Right renal pelvis (tissue), 4 donors: ENCODE measurements around the gene THEM5. TPM values are rescaled to one million over a fixed set of nuclear protein-coding genes. Genes with fewer than 3 reads are reported as not detected.
"Not testable (repeated sequence)": the region's sequence is repeated elsewhere in the genome, so short reads cannot be mapped to it uniquely, and the experiment has no call there.

Experiments used
- DNase-seq, 4 donors: peaks; one replicate each; pipeline ENCODE4 v3.0.0-alpha.2; 2013; ENCODE audit warnings: low read depth in 4 of 4, low spot score in 3 of 4, missing footprints in 1 of 4
- polyA plus RNA-seq, 4 donors: library from polyadenylated mRNA; unstranded; fragments of 120-200 nt; gene quantifications; one replicate each; pipeline ENCODE4 v1.2.1, GENCODE V29; 2013; ENCODE audit not compliant: insufficient read length in 4 of 4

THEM5 gene, protein sequence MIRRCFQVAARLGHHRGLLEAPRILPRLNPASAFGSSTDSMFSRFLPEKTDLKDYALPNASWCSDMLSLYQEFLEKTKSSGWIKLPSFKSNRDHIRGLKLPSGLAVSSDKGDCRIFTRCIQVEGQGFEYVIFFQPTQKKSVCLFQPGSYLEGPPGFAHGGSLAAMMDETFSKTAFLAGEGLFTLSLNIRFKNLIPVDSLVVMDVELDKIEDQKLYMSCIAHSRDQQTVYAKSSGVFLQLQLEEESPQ
- 1 to 10 TPM in 1 of 4 donors, under 1 TPM in 3; 0.60 to 1.3 (median 0.68) TPM for polyA plus RNA-seq

DNA sequence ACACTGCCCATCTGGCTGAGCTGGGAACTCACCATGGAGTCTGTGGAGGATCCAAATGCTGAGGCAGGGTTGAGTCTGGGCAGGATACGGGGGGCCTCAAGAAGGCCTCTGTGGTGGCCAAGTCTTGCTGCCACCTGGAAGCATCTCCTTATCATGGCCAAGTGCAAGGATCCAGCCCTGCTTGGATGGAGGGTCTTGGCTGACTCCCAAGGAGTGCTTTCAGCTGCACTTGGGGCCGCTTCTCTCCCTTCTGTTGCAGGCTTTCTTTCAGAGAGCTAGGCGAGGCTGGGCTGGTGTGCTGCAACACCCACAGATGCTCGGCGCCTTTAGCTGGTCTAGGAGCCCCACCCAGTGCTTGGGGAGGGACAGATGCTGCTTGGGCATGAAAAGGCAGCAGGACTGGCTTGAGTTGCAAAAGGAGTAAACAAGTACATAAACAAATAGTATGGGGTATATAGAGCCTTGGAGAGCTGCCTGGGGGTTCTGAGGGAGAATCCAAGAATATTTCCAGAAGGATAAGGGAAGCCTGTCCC is at the start of gene THEM5:
Gene THEM5 (minus strand): TSS at position 302 of the 533 bp plus-strand sequence. CDS start 147 bp downstream, at position 155.
- no peak for DNase-seq

DNA sequence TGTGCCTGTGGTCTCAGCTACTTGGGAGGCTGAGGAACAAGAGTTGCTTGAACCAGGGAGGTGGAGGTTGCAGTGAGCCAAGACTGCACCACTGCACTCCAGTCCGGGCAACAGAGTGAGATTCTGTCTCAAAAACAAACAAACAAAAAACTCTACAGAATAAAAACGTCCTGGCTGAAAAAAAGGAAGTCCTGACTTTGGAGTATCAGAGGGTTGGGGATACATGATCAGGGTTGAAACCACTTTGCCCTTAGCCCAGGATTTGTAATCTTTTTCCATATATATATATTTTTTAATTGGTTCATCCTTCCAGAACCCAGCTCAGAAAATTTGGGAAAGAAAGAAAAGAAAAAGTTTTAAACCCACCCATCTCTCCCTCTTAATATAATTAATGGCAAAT is 49.3 kb upstream of the THEM5 start:
- DNase-seq, result no peak

DNA sequence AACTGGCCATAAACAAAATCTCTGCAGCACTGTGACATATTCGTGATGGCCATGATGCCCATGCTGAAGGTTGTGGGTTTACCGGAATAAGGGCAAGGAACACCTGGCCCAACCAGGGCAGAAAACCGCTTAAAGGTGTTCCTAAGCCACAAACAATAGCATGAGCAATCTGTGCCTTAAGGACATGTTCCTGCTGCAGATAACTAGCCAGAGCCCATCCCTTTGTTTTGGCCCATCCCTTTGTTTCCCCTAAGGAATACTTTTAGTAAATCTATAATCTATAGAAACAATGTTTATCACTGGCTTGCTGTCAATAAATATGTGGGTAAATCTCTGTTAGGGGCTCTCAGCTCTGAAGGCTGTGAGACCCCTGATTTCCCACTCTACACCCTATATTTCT is 47.3 kb upstream of the THEM5 start:
- DNase-seq, result not testable (repeated sequence)

DNA sequence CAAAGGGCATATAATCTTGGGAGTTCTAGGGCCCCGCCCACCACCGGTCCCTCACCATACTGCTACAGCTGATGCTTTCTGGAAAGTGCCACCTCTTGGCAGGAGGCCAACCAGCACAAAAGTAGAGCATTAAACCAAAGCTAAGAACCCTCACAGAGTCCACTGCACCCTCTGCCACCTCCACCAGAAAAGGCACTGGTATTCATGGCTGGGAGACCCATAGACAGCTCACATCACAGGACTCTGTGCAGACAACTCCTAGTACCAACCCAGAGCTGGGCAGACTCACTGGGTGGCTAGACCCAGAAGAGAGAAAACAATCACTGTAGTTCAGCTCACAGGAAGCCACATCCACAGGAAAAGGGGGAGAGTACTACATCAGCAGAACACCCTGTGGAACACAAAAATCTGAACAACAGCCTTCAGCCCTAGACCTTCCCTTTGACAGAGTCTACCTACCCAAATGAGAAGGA is 45.0 kb upstream of the THEM5 start:
- no peak for DNase-seq

DNA sequence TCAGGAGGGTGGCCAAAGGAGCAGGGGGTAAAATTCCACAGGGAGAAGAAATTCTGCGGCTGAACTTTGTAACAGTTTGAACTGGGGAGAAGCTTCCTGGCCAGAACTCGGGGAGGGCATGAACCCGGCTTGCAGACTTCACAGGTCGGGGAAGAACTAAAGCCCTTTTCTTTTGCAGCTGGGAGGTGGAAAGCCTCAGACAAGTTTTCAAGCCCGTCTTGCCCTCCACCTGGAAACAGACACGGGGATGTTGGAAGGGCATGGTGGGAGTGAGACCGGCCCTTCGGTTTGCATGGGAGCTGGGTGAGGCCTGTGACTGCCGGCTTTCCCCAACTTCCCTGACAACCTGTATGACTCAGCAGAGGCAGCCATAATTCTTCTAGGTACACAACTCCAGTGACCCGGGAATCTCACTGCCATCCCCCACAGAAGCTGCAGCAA is 44.5 kb upstream of the THEM5 start:
- no peak for DNase-seq

DNA sequence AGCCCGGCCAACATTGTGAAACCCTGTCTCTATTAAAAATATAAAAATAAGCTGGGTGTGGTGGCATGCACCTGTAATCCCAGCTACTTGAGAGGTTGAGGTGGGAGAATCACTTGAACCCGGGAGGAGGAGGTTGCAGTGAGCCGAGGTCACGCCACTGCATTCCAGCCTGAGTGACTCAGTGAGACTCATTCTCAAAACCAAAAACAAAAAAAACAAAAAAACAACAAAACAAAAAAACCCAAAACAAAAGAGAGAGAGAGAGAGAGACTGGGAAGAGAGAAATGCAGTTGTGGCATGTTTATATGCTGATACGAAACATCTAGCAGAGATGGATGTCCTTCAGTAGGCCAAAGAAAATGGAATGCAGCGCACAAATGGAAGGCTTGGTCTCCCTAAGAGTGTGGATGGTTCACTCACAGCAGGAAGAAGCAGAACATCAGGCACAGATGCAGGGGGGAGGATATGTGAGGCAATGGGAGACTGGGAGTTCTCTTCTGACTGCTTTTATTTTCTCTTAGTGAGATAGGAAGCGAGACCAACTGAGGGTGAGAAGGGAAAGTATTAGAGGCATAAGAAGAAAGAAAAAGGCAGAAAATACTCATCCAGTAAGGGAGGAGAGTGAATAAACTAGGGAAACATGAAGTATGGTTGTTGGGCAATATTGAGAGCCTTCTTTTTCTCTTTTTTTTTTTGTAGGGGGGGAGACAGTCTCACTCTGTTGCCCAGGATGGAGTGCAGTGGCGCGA is 39.8 kb upstream of the THEM5 start:
- no peak for DNase-seq

DNA sequence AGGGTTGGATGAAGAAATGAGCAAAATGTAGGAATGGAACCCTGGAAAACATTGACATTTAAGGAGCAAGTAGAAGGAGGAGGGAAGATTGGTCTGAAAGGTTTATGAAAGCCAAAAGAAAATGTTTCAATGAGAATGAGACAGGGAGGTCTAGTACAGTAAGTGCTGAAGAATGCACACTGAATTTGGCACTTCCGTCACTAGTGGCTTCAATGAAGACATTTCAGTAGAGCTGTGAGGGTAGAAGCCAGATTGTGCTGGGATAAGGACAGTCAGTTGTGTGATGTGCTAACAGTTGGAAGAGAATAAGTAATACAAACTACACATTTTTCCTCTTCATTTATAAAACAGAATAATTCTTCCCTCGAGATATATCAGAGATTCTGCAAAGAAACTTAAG is 38.7 kb upstream of the THEM5 start:
- no peak for DNase-seq

DNA sequence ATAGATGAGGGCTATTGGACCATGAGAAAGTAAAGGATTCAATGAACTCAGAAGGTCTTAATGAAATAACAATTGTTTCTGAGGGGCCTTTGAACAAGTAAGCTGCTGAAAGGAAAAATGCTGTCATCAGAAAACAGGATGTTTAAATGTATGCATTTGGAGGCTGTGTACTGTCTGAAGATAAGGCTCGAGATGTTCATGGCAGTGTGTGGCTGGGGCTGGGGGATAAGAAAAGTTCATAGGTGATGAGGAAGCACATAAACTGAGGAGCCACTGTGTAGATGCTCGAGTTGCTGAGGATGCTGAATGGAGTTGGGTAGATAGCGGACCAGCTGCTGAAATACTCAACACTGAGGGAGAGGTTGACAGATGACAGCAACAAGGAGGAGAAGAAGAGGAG is 38.0 kb upstream of the THEM5 start:
- no peak for DNase-seq

DNA sequence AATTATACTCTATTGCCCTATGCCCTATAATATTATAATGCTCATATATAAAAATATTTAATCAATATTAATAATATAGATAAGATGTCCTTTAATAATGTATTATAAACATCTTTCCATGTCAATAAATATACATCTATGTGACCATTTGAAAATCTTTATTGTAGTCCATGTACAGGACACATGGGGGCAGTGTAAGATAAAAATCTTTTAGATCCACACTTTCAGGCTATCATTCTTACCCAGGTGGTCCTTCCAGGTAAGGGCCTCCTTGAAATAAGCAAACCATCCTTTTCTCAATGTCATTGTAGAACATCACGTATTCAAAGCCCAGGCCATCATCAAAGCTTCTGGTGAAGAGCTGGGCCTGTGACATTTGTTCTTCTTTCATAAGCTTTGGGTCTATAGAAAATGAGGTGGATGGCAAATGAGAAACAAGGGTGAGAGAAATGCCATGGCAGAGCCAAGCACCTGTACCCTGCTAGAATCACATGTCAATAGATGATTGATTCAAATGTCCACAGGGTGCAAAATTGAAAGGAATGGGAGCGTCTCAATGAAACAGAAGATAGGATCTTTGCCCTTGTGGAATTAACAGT is 35.6 kb upstream of the THEM5 start:
- no peak for DNase-seq

DNA sequence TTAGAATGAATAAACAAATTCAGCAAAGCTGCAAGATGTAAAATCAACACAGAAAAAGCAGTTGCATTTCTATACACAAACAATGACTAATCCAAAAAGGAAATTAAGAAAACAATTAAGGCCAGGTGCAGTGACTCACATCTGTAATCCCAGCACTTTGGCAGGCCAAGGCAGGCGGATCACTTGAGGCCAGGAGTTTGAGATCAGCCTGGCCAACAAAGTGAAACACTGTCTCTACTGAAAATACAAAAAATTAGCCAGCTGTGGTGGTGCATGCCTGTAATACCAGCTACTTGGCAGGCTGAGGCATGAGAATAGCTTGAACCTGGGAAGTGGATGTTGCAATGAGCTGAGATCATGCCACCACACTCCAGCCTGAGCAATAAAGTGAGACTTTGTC is 33.5 kb upstream of the THEM5 start:
- no peak for DNase-seq

DNA sequence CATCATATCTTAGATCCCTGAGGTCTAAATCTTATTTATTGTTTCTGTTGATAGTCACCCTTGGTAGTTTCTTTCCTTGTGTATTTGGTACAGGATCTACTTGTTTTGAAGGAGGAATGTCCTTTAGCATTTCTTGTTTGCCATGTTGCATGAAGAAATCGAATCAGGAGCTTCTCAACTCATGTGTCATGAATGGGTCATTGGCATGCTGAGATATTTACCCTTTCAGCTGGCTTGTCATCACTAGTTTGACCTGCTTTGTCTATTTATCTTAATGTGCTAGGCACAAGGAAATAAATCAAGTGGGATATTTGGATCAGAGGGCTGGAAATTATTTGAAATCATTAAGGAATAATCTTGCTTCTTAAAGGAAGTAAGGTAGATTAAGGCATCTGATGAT is 32.0 kb upstream of the THEM5 start:
- no peak for DNase-seq

DNA sequence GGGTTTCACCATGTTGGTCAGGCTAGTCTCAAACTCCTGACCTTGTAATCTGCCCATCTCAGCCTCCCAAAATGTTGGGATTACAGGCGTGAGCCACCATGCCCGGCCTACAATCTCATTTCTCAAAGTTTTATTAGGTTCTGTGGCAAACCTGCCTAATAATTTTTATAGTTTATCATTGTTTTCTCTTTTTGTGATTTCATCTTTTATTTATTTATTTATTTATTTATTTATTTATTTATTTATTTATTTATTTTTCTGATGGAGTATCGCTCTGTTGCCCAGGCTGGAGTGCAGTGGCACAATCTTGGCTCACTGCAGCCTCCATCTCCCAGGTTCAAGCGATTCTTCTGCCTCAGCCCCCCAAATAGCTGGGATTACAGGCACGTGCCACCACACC is 31.4 kb upstream of the THEM5 start:
- DNase-seq, result not testable (repeated sequence)

DNA sequence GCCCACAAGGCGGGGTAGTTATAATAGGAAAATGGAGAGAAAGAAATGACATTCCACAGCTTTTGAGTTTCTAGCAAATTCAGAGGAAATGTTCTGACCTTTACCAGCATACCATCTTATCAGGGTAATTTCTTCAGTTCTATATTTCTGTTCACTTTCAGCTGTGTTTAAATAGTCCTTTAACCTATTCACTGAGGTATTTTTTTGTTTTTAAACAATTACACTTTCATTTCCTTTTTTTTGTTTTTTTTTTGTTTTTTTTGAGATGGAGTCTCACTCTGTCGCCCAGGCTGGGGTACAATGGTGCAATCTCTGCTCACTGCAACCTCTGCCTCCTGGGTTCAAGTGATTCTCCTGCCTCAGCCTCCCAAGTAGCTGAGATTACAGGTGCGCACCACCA is 30.9 kb upstream of the THEM5 start:
- DNase-seq, result not testable (repeated sequence)

DNA sequence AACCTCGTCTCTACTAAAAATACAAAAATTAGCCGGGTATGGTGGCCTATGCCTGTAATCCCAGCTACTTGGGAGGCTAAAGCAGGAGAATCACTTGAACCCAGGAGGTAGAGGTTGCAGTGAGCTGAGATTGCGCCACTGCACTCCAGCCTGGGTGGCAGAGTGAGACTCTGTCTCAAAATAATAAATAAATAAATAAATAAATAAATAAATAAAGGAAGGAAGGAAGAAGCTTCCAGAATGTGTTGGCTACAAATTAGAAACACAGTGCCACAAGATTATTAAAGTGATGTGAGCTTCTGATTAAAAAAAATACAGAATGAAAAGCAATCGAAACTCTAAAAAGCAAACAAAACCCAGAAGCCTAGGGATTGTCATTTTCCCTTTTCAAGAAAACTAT is 30.4 kb upstream of the THEM5 start:
- not testable (repeated sequence) for DNase-seq

DNA sequence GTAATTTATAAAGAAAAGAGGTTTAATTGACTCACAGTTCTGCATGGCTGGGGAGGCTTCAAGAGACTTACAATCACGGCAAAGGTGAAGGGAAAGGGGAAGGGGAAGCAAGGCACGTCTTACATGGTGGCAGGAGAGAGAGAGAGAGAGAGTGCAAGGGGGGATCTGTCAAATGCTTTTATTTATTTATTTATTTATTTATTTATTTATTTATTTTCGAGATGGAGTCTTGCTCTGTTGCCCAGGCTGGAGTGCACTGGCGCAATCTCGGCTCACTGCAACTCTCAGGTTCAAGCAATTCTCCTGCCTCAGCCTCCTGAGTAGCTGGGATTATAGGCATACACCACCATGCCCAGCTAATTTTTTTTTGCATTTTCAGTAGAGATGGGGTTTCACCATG is 29.4 kb upstream of the THEM5 start:
- not testable (repeated sequence) for DNase-seq

DNA sequence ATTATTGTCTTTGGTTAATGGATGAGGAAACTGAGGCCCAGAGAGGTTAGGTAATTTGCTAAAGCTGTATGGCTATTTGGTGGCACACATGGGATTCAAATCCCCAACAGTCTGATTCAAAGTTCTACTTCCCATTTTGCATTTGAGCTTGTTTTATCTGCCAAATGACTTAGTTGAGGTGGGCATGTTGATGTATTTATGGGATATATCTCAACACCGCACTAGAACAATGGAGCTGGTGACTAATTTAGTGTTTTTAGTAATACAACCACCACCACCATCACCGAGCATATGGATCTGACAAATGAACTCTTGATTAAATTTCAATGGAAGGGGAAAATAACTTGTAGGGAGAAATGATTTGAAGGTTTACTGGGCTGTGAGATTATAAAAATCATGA is 29.0 kb upstream of the THEM5 start:
- DNase-seq, result no peak

DNA sequence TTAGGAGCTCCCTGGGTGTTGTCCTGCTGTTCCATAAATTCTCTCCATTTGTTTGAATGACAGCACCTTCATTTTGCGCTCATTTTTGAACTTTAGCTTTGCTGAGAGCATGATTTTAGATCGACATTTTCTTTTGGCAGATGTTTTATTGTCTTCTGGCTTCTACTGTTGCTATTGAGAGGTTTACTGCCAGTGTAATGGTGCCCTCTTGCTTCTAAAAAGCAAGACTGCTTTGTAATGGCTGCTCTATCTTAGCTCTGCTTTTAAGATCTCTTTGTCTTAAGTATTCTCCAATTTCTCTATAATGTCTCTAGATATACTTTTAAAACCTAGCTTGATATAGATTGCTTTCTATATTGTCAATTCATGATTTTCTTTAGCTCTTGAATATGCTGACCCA is 28.0 kb upstream of the THEM5 start:
- no peak for DNase-seq

DNA sequence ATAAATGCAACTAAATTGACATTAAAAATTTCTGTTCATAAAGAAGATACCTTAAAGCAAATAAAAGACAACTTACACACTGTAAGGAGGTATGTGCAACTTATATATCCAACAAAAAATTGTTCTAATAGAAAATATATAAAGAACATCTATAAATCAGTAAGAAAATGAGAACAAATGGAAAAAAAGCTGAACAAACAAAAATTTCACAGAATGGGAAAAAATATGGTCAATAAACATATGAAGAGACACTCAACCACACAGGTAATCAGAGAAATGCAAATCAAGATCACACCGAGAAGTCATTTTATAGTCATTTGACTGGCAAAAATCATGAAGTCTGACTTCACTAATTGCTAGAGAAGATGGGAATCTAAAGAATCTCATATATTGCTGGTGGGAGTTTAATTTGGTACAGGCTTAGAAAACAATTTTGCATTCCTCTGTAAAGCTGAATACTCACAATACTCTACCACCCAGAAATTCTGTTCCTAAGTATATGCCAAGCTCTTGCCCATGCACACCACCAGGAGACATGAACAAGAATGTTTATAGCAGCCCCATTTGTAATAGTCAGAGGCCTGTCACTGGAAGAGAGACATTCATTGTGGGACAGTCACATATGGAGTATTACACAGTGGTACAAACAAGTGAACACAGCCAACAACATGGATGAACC is 22.0 kb upstream of the THEM5 start:
- no peak for DNase-seq

DNA sequence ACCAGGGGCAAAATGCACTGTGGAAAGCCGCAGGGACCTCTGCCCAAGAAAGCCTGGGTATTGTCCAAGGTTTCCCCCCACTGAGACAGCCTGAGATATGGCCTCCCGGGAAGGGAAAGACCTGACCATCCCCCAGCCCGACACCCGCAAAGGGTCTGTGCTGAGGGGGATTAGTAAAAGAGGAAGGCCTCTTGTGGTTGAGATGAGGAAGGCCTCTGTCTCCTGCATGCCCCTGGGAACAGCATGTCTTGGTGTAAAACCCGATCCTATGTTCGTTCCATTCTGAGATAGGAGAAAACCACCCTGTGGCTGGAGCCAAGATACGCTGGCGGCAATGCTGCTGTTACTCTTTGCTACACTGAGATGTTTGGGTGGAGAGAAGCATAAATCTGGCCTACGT is 19.3 kb upstream of the THEM5 start:
- not testable (repeated sequence) for DNase-seq

DNA sequence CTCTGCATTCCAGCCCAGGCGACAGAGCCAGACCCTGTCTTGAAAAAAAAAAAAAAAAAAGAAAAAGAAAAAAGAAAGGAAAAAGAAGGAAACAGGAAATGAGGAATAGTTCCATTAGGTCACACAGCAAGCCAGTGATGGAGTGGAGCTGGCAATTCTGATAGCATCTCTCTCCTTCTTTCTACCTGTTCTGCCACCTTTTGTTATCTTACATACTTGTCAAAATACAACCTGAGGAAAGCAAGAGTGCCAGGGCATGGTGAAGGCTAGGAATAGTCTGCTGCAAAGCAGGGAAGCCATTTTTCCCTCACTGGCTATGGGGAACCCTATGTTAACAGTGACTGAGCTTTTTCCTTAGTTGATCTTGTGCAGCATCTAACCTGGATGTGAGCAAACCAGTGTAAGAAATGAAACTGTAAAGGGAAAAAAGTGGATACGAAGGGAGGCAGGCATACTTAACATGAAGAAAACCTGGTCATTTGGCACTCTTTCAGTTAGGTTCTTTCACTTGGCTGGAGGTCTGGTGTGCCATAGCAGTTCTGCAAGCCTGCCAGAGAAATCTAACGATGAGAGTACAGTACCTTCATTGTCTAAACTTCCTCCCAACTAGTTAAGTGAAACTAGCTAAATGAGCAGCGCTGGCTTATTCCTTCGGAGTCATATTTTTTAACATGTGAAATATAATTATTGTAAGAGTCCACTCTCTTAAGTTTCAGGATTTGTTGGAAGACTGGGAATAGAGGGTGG is 17.9 kb upstream of the THEM5 start:
- DNase-seq, result no peak
